NB4 (cell line): ENCODE measurements around the gene NTNG2.

ENCODE experiments used
- CTCF ChIP-seq: IDR thresholded peaks from one replicate; pipeline ENCODE4 v1.5.1; 2012; ENCODE audit warnings: low read depth, low read length
- MAX ChIP-seq: IDR thresholded peaks from 2 replicates; pipeline ENCODE4 v1.6.1; 2011; ENCODE audit warnings: low read depth, low read length
- POLR2A ChIP-seq: IDR thresholded peaks from 2 replicates; pipeline ENCODE4 v1.6.1; 2011; ENCODE audit warnings: mild to moderate bottlenecking; ENCODE audit not compliant: insufficient read length; ENCODE audit errors: extremely low read depth

- TF ChIP-seq CTCF (no peak), MAX (no peak), POLR2A (no peak)
These were observed 7.0 kb downstream of the NTNG2 start for GRCh38 chr9:132168851-132169250.
